ENCODE measurements around the gene SOCS1.

The SOCS1 gene

GRCh38 chr16:11260596-11260966, 4.6 kb upstream of the SOCS1 start:
- DNase-seq (ENCODE audit: low read depth): no peak

GRCh38 chr16:11259655-11260595, 3.9 kb upstream of the SOCS1 start:
- no peak for DNase-seq (ENCODE audit: low read depth)

- DNase-seq (ENCODE audit: low read depth): no peak
Observed at GRCh38 chr16:11258553-11259492, 2.8 kb upstream of the SOCS1 start.

GRCh38 chr16:11257131-11257938, 1.3 kb upstream of the SOCS1 start:
- DNase-seq (ENCODE audit: low read depth): peak; percentile 48

GRCh38 chr16:11256661-11257130, 692 bp upstream of the SOCS1 start:
- peak; percentile 52 for DNase-seq (ENCODE audit: low read depth)

- DNase-seq (ENCODE audit: low read depth): peak; percentile 40
Observed at GRCh38 chr16:11254913-11255736, 879 bp downstream of the SOCS1 start.

GRCh38 chr16:11253995-11254912, 1.8 kb downstream of the SOCS1 start:
- DNase-seq (ENCODE audit: low read depth): no peak

GRCh38 chr16:11253009-11253994, 2.7 kb downstream of the SOCS1 start:
- DNase-seq (ENCODE audit: low read depth): no peak

- DNase-seq (ENCODE audit: low read depth): no peak
Observed at GRCh38 chr16:11252482-11252931, 3.5 kb downstream of the SOCS1 start.

GRCh38 chr16:11251525-11252481, 4.2 kb downstream of the SOCS1 start:
- peak; percentile 71 for DNase-seq (ENCODE audit: low read depth)

GRCh38 chr16:11250786-11251524, 5.0 kb downstream of the SOCS1 start:
- no peak for DNase-seq (ENCODE audit: low read depth)

GRCh38 chr16:11250091-11250785, 5.8 kb downstream of the SOCS1 start:
- DNase-seq (ENCODE audit: low read depth): no peak

GRCh38 chr16:11249233-11250061, 6.6 kb downstream of the SOCS1 start:
- no peak for DNase-seq (ENCODE audit: low read depth)

- DNase-seq (ENCODE audit: low read depth): no peak
Observed at GRCh38 chr16:11248133-11248532, 7.9 kb downstream of the SOCS1 start.

- DNase-seq (ENCODE audit: low read depth): no peak
Observed at GRCh38 chr16:11245988-11246387, 10.0 kb downstream of the SOCS1 start.
